Measurements from ENCODE around the gene PICALM. TPM values are rescaled to one million over a fixed set of nuclear protein-coding genes. Genes with fewer than 3 reads are reported as not detected.
"Not testable (repeated sequence)": the region's sequence is repeated elsewhere in the genome, so short reads cannot be mapped to it uniquely, and the experiment has no call there.

The PICALM gene
- total and polyA plus RNA-seq, 3 donors from 2014 or later, result 156 to 237 (median 217) TPM

DNA sequence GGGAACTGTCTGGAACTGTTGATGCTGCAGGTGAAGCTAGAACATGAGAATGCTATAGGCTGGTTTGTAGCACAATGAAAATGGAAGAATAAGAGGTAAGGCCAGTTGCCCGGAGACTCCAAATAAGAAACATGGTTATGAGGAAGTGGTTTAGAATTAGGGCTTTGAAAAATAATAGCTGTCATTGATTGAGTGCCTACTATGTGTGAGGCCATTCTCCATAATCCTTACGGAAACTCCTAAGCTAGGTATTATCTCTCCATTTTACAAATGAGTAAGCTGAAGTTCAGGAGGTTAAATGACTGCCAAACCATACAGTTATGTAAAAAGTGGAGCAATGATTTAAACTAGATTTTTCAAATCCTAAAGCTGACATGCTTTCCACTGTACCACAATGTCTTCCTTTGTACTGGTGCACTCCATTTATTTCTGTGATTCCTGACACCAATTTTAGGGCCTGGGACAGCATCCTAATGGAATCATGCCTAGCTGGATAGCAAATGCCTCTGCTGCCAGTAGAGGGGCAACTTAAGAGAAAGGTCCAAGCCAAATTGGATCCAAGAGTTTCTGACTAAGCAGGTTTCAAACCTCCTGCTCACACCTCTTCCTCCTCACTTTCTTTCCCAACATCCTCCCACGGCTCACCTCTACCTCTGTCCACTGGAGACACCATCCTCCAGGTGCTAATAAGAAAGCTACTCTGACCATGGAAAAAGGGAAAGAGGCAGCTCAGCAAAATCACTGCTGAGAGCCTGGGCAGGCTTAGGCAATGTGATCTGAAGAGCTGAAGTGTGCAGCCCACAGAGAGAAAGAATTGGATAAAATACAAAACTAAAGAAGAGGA is 46.9 kb upstream of the PICALM start:
- H3K4me1 ChIP-seq, result no peaks in the 10 kb centered on the region
- 91 to 95% methylated on average over 3 of the region's 3 CpGs for WGBS, 2 donors
- no peak for TF ChIP-seq POLR2A (IDR thresholded peaks at IDR 0.05)
- TF ChIP-seq, protein P1, sequence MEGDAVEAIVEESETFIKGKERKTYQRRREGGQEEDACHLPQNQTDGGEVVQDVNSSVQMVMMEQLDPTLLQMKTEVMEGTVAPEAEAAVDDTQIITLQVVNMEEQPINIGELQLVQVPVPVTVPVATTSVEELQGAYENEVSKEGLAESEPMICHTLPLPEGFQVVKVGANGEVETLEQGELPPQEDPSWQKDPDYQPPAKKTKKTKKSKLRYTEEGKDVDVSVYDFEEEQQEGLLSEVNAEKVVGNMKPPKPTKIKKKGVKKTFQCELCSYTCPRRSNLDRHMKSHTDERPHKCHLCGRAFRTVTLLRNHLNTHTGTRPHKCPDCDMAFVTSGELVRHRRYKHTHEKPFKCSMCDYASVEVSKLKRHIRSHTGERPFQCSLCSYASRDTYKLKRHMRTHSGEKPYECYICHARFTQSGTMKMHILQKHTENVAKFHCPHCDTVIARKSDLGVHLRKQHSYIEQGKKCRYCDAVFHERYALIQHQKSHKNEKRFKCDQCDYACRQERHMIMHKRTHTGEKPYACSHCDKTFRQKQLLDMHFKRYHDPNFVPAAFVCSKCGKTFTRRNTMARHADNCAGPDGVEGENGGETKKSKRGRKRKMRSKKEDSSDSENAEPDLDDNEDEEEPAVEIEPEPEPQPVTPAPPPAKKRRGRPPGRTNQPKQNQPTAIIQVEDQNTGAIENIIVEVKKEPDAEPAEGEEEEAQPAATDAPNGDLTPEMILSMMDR (IDR thresholded peaks at IDR 0.05), result no peak
- no peaks in the 10 kb centered on the region for H3K36me3 ChIP-seq (ENCODE audit: low read depth, missing control alignments)
- intact Hi-C loops (cut with DNase I; ENCODE audit: low total_unique reads), result no loop called here
- no peak for DNase-seq
- H3K27ac ChIP-seq, result no peak overlapping the region
- no peaks in the 10 kb centered on the region for H3K9me3 ChIP-seq
- no peak overlapping the region for H3K4me3 ChIP-seq
- no peaks in the 10 kb centered on the region for H3K27me3 ChIP-seq

DNA sequence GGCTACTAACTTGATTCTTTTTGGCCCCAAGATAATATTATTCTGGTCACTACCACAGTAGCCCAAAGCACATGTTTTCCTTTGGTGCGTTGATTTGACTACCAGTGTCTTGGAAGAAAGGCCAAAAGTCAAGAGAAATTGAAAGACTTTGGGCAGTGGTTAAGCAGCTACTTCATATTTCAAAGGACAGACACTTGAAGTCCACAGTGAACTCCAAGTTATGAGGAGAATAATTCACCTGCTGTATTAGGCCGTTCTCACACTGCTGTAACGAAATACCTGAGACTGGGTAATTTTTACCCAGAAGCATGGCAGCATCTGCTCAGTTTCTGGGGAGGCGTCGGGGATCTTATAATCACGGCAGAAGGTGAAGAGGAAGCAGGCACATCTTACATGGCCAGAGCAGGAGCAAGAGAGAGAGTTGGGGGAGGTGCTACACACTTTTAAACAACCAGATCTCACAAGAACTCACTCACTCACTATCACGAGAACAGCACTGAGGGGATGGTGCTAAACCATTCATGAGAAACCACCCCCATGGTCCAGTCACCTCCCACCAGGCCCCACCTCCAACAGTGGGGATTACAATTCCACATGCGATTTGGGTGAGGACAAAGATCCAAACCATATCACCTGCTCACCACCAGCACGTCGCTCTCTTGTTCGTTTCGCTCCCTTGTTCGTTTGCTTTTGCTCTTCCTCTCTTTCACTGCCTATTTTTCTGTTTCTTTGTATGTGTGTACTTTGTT is 40.2 kb upstream of the PICALM start:
- Histone ChIP-seq H3K4me3 (no peak overlapping the region), H3K36me3 (ENCODE audit: low read depth, missing control alignments) (no peaks in the 10 kb centered on the region), H3K27me3 (no peaks in the 10 kb centered on the region), H3K4me1 (no peaks in the 10 kb centered on the region), H3K9me3 (no peaks in the 10 kb centered on the region), H3K27ac (no peak overlapping the region)
- 63 to 79% methylated on average over 13 of the region's 13 CpGs for WGBS, 2 donors
- no peak for DNase-seq
- intact Hi-C loops (cut with DNase I; ENCODE audit: low total_unique reads), result no loop called here
- TF ChIP-seq, protein P1 (IDR thresholded peaks at IDR 0.05), result no peak
- no peak for TF ChIP-seq POLR2A (IDR thresholded peaks at IDR 0.05)

DNA sequence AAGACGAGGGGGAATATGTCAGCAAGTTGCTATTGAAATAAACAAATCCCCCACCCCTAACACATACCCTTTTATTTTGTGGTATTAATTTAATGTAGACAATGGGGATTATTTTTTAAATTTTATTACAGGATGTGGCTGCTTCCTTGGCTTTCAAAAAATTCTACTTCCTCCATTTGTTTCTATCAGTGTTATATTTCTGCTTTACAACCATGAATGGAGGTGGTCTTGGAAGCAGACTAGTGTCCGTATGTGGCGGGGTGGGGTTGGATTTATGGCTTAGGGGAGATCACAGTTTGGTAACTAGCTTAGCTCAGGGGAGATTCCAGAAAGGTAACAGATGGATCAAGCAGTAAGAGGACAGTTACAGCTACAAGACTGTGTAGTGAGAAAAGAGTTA is 39.3 kb upstream of the PICALM start:
- Histone ChIP-seq H3K36me3 (ENCODE audit: low read depth, missing control alignments) (no peaks in the 10 kb centered on the region), H3K27ac (no peak overlapping the region), H3K9me3 (no peaks in the 10 kb centered on the region), H3K4me3 (no peak overlapping the region), H3K27me3 (no peaks in the 10 kb centered on the region), H3K4me1 (no peaks in the 10 kb centered on the region)
- DNase-seq, result no peak
- 67 to 78% methylated on average over 3 of the region's 3 CpGs for WGBS, 2 donors
- TF ChIP-seq, protein P1 (IDR thresholded peaks at IDR 0.05), result no peak
- TF ChIP-seq POLR2A (IDR thresholded peaks at IDR 0.05), result no peak
- intact Hi-C loops (cut with DNase I; ENCODE audit: low total_unique reads), result no loop called here

DNA sequence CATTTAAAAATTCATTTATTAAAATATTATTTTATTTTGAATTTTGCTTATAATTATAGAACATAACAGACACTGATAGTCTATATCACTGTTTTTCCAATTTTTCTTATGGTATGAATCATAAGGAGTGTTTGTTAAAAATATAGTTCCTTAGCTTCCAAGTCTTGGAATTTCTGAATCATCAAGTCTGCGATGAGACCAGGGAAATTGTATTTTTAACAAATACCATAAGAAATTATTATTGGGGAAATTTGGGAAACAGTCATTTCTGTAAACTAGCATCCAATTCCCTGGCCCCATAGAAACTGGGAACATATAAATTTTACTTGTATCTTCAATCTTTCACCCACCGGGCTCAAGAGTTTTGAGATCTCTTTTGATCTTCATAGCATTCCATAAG is 38.0 kb upstream of the PICALM start:
- Histone ChIP-seq H3K36me3 (ENCODE audit: low read depth, missing control alignments) (no peaks in the 10 kb centered on the region), H3K9me3 (no peaks in the 10 kb centered on the region), H3K27ac (no peak overlapping the region), H3K4me3 (no peak overlapping the region), H3K27me3 (no peaks in the 10 kb centered on the region), H3K4me1 (no peaks in the 10 kb centered on the region)
- no peak for DNase-seq
- 84 to 88% methylated on average over 2 of the region's 2 CpGs for WGBS, 2 donors
- TF ChIP-seq, protein P1 (IDR thresholded peaks at IDR 0.05), result no peak
- TF ChIP-seq POLR2A (IDR thresholded peaks at IDR 0.05), result no peak
- intact Hi-C loops (cut with DNase I; ENCODE audit: low total_unique reads), result no loop called here

DNA sequence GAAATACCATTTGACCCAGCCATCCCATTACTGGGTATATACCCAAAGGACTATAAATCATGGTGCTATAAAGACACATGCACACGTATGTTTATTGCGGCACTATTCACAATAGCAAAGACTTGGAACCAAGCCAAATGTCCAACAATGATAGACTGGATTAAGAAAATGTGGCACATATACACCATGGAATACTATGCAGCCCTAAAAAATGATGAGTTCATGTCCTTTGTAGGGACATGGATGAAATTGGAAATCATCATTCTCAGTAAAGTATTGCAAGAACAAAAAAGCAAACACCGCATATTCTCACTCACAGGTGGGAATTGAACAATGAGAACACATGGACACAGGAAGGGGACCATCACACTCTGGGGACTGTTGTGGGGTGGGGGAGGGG is 37.1 kb upstream of the PICALM start:
- intact Hi-C loops (cut with DNase I; ENCODE audit: low total_unique reads); H3K4me1 ChIP-seq; H3K36me3 ChIP-seq (ENCODE audit: low read depth, missing control alignments); H3K27me3 ChIP-seq; H3K9me3 ChIP-seq; DNase-seq; H3K4me3 ChIP-seq; H3K27ac ChIP-seq: not testable (repeated sequence)
- WGBS, 2 donors, result 84 to 92% methylated on average over 2 to 3 of the region's 3 CpGs

DNA sequence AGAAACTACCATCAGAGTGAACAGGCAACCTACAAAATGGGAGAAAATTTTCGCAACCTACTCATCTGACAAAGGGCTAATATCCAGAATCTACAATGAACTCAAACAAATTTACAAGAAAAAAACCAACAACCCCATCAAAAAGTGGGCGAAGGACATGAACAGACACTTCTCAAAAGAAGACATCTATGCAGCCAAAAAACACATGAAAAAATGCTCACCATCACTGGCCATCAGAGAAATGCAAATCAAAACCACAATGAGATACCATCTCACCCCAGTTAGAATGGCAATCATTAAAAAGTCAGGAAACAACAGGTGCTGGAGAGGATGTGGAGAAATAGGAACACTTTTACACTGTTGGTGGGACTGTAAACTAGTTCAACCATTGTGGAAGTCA is 36.7 kb upstream of the PICALM start:
- H3K4me1 ChIP-seq; DNase-seq; H3K36me3 ChIP-seq (ENCODE audit: low read depth, missing control alignments); H3K9me3 ChIP-seq; intact Hi-C loops (cut with DNase I; ENCODE audit: low total_unique reads); H3K27me3 ChIP-seq; H3K4me3 ChIP-seq; H3K27ac ChIP-seq: not testable (repeated sequence)
- WGBS, 2 donors, result 100% methylated on average over 1 of the region's 2 CpGs; no CpG with 5 or more reads in 1 of the 2 donors

All from testis (tissue), 3 donors.